Stomach (tissue), 4 donors: Measurements from ENCODE around the gene CT83.

ENCODE experiments used
- CTCF ChIP-seq, 7 experiments: fragments of 450-650 bp in 4 of 7; fragments of 200-600 bp in 3 of 7; sonication (generic) in 3 of 7; IDR thresholded peaks; one replicate each; pipeline ENCODE4 v1.5.1; 2016 to 2019; ENCODE audit warnings: antibody characterized with exemption in 7 of 7, control low read depth in 2 of 7, mild to moderate bottlenecking in 1 of 7
- POLR2AphosphoS5 ChIP-seq, 3 donors: sonication (generic); formaldehyde crosslinking; IDR thresholded peaks; one replicate each; pipeline ENCODE4 v1.6.1; 2016; ENCODE audit warnings: antibody characterized with exemption in 3 of 3

GRCh38 chrX:116462822-116463221 is at the start of gene CT83:
- TF ChIP-seq CTCF (IDR thresholded peaks at IDR 0.05) = no peak
- no peak for TF ChIP-seq POLR2AphosphoS5 (IDR thresholded peaks at IDR 0.05)
